GM12873 (cell line): ENCODE measurements around the gene ACMSD.

Experiments used
- TF ChIP-seq, protein P1 (sequence below): IDR thresholded peaks from 2 replicates; pipeline ENCODE4 v1.5.1; 2012; ENCODE audit warnings: low read depth, mild to moderate bottlenecking, moderate library complexity, low read length, control low read depth; ENCODE audit not compliant: insufficient read depth; ENCODE audit errors: missing control alignments

The ACMSD gene

DNA sequence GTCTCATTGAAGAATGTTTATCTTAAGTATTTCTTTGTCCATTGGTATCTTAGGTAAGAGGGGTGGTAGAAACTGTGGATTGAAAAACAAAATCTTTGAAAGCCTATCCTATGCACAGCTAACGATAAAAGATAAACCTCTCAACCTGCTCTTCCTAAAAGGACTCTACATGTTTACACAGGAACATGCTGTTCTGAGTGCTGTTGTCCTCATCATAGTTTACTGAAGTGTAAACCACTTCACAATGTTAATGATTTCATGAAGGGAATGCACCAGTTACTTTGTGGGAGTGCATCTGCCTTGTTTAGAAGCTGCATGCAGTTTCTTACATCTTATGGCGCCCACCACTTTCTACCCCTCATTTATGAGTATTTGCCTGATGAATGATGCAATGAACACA lies 1.2 kb downstream of the ACMSD start:
- TF ChIP-seq, protein P1, sequence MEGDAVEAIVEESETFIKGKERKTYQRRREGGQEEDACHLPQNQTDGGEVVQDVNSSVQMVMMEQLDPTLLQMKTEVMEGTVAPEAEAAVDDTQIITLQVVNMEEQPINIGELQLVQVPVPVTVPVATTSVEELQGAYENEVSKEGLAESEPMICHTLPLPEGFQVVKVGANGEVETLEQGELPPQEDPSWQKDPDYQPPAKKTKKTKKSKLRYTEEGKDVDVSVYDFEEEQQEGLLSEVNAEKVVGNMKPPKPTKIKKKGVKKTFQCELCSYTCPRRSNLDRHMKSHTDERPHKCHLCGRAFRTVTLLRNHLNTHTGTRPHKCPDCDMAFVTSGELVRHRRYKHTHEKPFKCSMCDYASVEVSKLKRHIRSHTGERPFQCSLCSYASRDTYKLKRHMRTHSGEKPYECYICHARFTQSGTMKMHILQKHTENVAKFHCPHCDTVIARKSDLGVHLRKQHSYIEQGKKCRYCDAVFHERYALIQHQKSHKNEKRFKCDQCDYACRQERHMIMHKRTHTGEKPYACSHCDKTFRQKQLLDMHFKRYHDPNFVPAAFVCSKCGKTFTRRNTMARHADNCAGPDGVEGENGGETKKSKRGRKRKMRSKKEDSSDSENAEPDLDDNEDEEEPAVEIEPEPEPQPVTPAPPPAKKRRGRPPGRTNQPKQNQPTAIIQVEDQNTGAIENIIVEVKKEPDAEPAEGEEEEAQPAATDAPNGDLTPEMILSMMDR, result no peak

- TF ChIP-seq, protein P1, result no peak
Observed at GRCh38 chr2:134842930-134843490, 4.6 kb downstream of the ACMSD start.

- TF ChIP-seq, protein P1, result no peak
Observed at GRCh38 chr2:134843968-134844367, 5.6 kb downstream of the ACMSD start.

DNA sequence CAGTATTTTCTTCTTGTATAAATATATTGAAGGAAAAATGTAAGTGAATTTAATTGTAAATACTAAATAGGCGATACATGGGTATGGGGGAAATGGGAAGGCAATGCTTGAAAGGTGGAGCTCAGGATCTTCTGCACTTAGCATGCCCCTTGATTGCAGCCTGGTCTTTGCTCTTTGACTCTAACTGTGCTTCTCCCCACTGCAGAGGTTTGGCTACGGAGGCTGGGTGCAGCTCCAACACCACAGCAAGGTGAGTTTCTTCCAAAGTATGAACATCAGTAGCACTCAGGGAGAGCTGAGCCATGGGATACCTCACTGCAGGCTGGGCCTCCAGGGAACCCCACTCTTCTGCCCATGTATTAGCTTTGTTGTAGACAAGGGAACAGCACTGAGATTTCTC lies 6.6 kb downstream of the ACMSD start:
- TF ChIP-seq, protein P1, result no peak

- TF ChIP-seq, protein P1, result no peak
Observed at GRCh38 chr2:134845719-134846118, 7.3 kb downstream of the ACMSD start.

- TF ChIP-seq, protein P1, result no peak
Observed at GRCh38 chr2:134846213-134846612, 7.8 kb downstream of the ACMSD start.

DNA sequence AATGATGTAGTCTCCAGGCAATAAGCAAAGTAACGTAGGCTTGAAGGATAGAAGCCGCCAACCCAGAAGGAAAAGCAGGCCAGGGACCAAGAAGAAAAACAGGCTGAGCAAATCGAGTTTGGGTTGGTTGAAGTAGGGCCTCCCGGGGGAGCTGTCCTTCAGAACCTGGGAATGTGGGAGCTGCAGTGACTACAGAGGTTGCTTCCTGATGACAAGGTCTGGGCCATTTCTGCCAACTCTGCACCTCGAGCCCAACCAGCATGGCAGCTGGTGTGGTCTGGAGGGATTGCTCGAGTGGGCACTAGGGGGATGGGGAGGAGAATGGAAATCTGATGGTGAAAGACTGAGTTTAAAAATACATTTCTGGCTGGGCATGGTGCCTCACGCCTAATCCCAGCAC lies 14.1 kb downstream of the ACMSD start:
- TF ChIP-seq, protein P1, result no peak

DNA sequence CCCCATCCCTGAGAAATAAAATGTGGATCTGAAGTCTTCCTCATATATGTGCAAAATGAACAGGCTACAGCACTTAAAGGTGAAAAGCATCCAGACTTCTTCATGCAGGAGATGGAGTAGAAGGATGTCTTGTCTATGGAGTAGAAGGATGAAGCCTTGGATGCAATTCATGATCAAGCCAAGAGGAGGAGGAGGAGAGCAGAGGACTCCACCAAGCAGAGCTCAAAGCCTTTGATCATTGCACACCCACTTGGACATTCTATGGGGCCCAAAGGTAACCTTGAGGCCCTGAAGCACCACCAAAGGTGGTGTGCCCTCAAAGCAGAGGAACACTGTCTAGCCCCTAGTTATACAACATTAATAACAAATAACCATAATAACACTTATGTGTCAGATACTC lies 17.3 kb downstream of the ACMSD start:
- TF ChIP-seq, protein P1, result peak; percentile 27
